HG02943 (cell line): ENCODE results near the gene MYL3.

ENCODE experiments used
- ATAC-seq: cut with Tn5 transposase; IDR thresholded peaks from one replicate; pipeline ENCODE4 v1.9.1; 2021; ENCODE audit warnings: mild to moderate bottlenecking, low read depth, moderate library complexity; ENCODE audit not compliant: unreplicated experiment

The MYL3 gene

DNA sequence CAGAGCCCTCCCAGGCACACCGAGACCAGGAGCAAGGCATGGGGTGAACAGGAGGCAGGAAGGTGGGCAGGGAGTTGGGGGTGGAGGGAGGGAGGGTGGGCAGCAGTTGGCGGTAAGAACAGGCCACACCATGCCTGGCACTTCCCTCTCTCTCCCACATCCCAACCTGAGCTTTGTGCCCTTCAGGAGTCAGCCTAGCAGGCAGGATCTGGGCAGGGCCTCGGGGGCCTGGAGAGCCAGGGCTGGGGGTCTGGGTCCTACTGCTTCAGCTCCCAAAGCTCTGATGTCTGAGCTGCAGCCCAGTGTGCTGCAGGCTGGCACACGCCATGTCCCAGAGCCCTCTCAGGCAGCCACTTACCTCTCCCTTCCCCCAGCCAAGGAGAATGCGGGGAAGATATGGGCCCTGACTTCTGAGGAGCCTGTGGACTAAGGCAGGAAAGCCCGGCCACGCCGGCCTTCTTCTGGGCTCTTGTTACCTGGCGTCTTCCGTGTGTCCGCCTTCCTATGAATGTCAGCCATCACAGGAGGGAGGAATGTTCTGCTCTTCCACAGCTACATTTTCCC lies 2.9 kb upstream of the MYL3 start:
- ATAC-seq, result no peak

DNA sequence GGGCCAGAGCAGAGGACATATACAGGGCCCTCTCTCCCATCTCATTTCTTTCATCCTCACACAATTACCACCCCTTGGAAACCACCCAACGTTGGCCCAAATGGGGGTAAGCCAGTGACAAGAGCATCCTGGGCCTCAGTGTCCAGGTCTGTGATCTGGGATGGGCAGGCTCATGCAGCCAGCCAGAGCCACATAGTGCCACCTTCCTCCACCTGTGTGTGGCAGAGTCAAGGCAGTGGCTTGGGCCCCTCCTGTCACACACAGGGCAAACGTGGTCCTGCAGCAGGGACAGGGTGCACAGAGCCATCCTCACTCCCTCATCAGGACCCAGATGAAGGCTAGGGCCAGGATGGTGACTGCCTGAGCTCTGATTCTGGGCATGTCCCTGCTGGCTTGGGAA lies 2.3 kb upstream of the MYL3 start:
- ATAC-seq, result no peak

DNA sequence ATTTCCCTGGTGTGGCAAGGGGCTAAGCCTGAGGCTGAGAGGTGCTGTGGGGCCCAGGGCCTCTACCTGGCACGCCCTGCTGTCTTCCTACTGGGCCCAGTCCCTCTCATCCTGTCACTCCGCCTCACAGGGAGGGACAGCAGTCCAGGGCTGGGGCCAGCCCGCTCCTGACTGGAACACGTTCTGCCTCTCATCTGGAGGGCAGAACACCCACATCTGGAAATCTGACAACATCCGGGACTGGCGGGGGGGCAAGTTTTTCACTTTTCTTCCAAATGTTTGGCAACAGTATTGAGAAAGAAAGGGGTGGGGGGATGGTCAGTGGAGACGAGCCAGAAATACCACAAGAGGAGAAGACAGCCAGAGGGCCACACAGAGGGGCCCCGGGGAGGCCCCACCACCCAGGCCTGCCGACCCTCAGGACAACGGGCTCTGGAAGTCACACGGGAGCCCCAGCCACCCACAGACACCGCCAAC lies 1.8 kb upstream of the MYL3 start:
- no peak for ATAC-seq

DNA sequence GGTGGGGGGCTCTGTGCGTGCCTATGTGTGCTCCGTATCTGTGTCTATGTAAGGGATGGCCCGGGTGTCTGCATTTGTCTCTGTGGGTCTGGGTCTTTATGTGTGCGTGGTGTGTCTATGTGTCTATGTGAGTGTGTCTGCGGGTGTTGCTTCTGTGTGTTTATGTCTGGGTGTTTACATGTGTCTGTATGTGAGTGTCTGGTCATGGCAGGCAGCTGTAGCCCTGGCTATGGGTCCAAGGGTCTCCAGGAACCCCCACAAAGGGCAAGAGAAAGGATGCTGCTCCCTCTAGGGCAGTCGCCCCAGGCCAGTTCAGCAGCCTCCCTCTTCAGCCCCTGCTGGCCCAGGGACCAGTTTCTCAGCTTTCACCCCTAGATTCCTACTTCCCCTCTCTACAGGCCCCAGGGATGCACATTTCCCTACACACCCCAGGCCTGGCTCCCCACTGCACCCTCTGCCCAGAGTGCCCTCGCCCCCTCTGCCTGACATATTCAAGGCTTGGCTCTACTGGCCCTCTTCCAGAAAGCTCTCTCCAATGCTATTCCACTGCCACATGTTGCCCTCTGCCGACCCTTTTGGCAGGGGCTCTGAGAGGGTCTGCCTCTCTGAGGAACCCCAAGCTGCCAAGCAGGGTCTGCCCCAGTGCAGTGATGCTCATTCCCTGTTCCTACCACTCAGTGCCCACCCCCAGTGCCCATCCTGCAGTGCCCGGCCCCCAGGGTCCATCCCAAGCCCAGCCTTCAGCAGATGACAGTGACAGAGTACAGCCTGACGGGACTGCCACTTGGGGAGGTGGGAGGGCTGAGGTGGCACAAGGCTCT lies 1.0 kb upstream of the MYL3 start:
- ATAC-seq, result no peak

DNA sequence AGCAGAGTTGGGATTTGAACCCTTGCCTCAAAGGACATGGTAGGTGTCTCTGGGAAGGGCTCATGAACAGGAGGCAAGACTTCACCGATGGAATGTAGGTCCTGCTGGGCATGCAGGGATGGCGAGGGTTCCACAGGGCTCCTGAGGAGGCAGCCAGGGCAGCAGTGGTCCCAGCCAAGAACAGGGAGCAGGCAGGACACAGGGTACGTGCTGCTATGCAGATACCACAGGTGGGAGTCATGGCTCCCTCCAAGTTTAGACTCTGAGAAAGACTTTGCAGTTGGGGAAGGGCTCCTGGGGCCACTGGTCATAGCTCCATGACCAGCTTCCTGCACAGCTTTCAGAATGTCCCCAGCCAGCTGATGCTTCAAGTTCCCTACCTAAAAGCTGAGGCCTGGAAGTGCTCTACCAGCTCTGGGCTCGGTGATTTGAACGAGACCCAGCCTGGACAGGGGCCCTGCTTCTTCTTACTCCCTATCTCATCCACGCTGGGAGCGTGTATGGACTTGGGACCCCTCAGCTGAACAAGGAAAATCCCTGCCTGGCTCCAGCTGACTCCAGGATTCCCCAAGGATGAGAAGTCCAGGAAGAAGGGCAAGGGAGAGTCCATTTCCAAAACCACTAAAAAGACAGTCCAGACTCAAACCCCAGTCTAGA lies 747 bp downstream of the MYL3 start:
- no peak for ATAC-seq

DNA sequence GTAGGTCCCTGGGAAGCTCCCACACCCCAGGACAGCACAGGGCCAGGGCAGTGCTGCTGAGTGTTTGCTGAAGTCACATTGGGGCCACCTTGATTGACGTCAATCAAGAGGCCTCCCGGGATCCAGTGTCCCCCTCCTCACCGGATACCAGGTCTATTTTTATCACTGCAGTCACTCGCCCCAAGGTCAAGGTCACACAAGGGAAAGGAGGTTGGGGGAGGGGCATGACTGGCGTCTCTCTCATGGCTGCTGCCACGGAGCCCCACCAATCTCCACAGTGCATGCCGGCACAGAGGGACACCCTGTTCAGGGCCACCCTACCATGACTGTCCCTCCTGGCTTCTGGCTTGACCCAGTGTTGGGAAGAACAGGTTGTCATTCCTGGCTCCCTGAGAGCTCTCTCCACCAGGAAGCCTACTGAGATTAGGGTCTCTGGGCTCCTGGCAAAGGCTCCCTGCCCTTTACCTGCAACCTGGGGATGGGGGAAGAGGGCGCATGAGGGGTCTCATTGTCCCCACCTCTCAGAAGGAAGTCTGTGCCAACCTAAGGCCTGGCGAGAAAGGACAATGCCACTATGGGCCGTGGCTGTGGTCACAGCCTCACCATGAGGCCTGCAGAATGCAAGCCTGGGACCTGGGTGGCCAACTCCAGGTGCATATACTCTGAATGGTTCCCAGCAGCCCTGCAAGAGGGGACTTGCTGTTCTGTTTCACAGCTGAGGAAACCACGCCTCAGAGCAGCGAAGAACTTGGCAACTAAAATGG lies 1.5 kb downstream of the MYL3 start:
- no peak for ATAC-seq

DNA sequence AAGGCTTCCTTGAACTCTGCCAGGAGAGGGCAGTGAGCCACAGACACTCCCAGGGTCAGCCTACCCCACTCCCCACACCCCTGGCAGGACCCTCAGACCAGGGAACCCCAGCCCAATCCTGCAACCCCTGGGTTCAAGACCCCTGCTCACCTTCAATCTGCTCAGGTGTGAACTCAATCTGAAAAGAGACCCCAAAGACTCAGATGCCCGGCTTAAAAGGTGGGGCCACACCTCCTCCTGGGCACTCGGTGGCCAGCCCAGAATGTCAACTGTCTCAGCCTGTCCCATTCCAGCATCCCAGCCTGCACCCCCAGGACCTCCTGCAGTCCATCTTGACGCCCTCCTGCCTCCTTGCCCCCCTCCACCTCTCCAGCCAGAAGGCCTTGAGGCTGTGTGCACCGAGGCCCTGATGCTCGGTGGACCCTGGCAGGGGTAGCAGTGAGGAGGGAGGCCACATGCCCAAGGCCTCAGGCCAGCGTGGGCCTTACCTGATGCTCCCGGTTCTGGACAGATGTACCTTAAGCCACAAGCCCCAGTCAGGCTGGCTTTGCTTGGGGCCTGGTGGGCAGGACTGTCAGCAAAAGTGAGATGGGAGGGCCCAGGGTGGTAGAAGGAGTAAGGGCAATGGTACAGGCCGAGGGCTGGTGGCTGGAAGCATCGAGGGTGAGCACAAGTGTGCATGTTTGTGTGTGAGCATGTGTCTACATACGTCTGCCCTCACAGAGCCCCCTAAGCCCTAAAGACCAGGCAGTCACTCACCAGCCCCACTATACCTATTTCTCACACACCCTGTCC lies 2.2 kb downstream of the MYL3 start:
- ATAC-seq, result no peak

DNA sequence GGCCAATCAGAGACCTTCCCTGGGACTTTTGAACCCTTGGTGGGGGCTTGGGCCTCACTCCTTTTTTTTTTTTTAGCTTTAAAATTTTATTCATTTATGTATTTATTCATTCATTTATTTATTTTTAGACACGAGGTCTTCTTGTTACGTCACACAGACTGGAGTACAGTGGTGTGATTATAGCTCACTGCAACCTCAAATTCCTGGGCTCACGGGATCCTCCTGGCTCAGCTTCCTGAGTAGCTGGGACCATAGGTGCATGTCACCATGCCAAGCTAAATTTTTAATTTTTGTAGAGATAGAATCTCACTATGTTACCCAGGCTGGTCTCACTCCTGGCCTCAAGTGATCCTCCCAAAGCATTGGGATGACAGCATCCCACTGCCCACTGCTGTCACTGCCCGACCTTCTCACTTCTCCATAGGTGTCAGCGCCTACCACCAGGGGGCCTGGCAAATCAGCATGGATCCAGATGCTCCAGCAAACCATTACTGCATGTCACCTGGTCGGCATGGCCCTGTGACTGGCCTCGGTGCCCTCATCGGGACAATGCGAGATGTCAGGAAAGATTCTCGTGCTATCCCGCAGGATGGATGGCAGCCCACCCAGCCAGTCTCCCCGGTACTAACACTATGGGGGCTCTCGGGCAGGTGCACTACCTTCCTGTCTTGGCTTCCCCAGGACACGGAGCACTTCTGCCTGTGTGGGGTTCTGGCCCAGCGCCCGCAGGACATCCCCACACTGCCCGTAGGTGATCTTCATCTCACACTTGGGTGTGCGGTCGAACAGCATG lies 3.0 kb downstream of the MYL3 start:
- no peak for ATAC-seq

DNA sequence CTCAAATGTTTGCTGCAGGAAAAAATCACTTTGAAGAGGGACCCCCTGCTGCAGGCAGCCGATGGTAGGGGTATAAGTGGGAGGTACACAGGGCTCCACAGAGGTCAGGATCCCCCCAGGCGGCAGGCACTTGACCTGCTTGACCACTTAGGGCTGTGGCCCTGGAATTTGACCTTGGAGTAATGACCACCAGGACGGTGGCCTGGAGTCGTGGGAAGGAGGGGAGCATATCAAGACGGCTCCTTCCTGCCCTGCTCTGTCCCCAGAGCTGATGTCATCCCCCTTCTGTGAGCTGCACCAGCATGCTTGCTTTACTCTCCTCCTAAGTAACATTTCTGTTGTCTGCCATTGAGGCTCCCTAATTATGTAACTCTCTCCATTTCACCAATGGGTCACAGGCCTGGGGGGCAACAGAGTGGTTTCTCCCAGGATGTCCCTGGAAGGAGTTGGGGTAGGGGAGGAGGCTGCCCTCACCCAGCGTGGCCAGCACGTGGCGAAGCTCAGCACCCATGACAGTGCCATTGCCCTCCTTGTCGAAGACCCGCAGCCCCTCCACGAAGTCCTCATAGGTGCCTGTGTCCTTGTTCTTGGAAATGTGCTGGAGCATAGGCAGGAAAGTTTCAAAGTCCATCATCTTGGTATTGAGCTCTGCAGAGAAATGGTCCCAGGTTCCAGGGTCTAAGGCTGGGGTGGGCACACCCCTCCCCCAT lies 4.1 kb downstream of the MYL3 start:
- no peak for ATAC-seq

DNA sequence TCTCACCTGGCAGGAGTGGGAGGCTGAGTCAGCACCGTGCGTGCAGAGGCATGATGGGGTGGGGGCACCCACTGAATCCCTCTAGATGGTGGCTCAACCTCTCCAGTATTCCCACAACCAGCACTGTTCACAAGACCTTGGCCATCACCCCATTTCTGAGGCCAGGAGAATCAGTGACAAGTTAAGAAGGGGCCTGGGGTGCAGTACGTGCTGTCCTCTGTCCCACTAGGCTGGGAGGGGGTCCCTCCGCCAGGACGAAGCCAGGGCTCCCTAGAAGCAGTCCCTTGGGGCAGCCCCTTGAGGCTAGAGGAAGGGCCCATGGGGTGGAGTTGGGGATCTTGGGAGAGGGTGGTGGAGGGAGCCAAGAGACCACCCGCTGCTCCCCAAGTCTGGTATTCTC lies 4.8 kb downstream of the MYL3 start:
- ATAC-seq, result no peak

DNA sequence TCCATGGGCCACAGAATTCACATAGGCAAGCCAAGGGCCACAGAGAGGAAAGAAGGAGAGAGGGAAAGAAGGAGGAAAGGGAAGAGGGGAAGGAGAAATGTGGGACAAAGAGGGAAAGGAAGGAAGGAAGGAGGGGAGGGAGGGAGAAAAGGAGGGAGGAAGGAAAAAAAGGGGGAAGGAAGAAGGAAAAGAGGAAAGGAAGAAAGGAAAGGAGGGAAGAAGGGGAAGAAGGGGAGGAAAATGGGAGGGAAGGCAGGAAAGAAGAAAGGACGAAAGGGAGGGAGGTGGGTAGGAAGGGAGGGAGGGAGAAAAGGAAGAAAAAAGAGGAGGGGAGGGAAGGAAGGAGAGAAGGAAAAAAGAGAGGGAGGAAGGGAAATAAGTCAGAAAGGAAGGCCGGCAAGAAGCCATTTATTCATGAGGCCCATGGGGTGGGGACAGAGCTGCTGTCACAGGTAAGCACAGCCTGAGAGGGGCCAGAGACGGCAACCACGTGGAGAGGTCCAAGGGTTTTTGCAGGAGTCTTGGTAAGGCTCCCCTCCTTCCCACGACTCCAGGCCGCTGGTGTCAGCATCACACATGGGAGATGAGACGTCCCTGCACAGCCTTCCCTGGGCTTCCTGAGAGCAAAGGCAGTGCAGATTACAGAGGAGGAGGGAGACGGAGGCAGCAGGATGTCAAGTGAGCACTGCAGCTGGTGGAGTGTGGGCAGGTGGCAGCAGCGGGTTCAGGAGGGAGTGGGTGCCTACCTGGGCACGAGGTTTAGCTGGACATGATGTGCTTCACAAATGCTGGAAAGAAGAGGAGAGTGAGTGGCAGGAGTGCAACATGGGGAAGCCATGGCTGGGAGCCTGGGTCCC lies 5.5 kb downstream of the MYL3 start:
- ATAC-seq, result no peak

DNA sequence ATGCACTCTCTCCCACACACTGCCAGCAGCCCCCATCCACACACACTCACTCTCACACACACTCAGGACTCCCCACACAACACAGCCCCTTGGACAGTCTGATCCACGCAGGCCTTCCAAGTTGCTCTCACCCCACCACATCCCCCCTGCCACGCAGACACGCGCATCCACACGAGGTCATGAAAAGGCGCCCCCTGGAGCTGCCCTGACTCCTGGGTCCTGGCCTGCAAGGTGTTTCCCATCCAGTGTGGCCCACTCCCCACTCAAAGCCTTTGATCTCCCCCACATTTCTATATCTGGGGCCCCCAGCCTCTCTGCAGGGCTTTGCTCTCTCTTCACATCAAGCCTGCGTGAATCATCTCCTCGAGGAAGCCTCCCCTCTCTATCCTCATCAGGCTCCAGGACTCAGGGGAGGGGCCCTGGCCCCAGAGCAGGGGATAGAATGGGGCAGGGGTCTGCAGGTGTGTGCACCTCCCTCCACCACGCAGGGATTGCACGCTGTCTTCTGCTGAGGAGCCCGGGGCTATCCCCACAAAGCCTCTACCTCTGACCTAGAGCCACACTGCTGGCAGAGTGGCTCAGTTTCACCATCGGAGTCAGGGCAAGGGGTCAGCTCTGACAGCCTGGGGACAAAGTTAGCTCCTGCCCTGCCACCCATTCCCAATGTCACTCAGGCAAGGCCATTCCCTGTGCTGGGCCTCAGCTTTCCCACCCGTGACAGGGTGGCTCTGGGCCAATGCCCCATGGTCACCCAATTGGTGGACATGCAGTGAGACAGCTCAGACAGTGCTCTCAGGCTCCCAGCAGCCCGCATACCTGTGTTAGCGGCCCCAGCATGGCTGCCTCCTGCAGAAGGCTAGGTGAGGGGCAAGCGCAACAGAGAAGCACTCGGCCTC lies 6.4 kb downstream of the MYL3 start:
- no peak for ATAC-seq

DNA sequence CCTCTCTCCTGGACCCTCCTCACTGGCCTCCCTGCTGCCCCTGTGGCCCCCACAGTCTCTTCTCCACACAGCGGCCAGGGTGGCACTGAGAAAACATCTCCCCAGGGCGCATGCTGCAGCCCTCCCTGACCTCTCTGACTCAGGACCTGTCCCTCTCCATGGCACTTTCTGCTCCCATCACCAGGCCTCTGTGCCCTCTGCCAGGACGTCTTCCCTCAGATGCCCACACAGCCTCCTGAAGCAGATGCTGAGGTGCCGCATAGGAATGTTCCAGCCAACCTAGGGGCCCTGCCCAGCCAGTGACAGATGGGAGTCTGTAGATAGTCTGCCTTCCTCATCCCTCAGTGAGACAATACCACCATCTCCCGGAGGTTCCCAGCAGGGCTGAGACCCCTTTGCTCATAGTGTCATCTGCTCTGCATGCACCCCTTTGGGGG lies 8.7 kb downstream of the MYL3 start:
- ATAC-seq, result no peak

DNA sequence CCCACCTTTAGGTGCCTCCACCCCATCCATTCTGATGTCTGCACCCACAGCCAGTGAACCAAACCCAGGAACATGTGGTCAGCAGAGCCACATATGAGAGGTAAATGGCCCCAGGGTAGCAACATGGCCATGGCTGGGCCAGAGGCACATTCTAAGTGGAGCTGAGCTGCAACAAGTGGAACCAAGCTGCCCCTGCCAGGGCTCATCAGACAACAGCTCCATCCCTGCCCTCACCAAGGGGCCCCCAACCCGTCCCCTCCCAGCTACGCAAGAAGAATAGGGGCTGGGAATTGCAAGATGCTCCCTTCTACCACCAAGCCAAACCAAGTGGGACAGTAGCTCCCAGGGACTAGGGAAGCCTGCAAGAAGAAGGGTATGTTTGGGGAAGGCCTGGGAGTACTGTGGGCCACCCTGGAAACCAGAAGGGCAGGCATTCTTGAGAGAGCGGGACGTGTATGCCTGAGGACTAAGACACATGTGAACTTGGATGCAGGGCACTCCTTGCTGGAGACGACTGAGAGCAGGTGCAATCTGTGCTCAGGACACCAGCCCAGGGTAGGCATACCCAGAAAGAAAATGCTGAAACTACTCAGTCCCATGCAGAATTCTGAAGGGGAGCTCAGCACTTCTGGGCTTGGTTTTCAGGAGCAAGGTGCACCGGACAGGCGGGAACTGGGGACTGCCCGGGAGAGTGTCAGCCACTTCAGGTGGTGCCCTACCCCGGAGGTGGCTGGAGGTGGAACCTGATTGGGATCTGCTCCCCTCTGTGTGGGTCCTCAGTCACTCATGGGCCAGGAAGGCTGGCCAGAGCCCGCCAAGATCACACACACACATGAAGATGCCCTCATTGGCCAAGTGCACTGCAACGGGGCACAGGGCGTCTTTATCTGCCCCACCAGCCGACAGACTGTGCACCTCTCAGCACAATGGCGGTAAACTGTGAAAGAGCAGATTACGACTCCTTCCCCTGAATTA lies 9.5 kb downstream of the MYL3 start:
- no peak for ATAC-seq

DNA sequence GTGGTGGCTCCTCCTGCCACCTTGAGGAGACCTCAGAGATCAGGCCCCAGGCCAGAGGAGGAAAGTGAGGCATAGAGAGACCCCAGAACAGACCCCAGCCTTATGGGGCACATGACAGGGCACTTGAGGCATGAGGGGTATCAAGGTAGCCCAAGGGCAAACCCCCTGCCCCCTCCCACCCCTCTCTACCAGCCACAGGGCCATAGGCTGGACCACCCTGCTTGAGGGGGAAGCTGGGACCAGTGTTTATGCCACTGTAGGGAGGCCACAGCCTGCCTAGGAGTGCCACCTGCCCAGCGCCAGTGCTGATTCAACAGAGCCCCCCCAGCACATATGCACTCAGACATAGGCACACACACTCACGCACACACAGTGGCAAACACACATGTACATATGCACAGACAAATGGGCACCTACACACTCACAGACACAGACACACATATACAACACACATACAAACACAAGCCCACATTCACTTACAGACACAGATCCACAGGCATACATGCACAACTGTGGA lies 10.3 kb downstream of the MYL3 start:
- no peak for ATAC-seq

DNA sequence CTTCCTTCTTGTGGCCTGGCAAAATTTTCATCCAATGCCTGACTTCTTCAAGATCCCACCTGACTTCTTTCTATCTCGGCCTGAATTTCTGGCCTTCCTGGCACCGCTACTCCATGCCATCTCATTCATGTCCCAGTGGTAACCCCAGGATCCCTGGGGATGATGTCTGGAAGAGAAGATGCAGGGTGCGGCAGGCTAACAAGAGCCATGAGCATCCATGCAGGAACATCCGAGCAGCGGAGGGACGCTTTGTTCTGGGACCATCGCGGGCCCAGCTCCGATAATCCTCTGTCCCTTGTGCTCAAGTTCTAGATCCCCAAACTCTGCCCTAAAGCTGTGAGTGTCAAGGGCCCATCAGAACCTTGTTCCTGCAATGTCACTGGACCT lies 10.9 kb downstream of the MYL3 start:
- no peak for ATAC-seq
